ENCODE results near the gene CLEC16A. TPM values are rescaled to one million over a fixed set of nuclear protein-coding genes. Genes with fewer than 3 reads are reported as not detected.

Gene CLEC16A
- total RNA-seq, 2 donors from 2014 or later, result 46.6 to 47.6 TPM

DNA sequence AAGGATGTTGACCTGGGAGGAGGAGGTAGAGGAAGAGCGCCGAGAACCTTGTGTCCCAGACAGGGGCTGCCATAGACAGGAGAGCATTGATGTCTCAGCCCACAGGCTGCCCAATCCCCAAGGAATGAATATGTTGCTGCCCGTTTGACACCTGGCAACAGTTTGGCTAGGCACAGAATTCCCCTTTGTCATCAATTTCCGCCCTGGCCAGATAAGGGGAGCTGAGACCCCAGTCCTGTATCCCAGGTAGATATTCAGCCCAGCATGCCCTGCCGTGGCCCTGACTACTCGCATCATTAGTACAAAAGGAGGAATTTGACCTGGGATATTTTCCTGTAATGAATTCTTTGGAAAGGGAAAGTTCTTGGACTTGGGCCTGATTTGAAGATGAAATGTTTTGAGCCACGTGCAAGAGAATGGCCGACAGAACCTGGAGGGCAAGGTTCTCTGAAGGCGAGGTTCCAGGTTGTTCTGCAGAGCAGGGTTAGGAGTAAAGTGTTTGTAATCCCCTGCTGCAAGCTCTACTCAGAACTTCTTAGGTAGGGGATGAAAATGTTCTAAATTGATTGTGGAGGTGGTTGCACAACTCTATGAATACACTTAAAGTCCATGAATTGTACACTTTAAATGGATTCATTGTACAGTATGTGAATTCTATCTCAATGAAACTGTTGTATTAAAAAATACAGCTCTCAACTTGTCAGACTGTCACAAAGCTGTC is 202.8 kb downstream of the CLEC16A start:
- Histone ChIP-seq H3K4me3 (no peak overlapping the region), H3K27me3 (replicated peaks; ENCODE audit: insufficient read depth) (no peaks in the 10 kb centered on the region), H3K9me3 (no peaks in the 10 kb centered on the region), H3K27ac (no peak overlapping the region), H3K4me1 (ENCODE audit: control insufficient read depth in 1 of 2, low read depth in 2 of 2) (peaks cover 0 to 8% of the 10 kb centered on the region in 2 donors), H3K36me3 (no peaks in the 10 kb centered on the region)
- ATAC-seq (ENCODE audit: insufficient number of reproducible peaks, low FRiP score, low read depth), result no peak
- TF ChIP-seq, protein P1, sequence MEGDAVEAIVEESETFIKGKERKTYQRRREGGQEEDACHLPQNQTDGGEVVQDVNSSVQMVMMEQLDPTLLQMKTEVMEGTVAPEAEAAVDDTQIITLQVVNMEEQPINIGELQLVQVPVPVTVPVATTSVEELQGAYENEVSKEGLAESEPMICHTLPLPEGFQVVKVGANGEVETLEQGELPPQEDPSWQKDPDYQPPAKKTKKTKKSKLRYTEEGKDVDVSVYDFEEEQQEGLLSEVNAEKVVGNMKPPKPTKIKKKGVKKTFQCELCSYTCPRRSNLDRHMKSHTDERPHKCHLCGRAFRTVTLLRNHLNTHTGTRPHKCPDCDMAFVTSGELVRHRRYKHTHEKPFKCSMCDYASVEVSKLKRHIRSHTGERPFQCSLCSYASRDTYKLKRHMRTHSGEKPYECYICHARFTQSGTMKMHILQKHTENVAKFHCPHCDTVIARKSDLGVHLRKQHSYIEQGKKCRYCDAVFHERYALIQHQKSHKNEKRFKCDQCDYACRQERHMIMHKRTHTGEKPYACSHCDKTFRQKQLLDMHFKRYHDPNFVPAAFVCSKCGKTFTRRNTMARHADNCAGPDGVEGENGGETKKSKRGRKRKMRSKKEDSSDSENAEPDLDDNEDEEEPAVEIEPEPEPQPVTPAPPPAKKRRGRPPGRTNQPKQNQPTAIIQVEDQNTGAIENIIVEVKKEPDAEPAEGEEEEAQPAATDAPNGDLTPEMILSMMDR (IDR thresholded peaks at IDR 0.05), result no peak
- DNase-seq (ENCODE audit: low spot score), result no peak

GRCh38 chr16:11147754-11148444 is 203.5 kb downstream of the CLEC16A start:
- no peaks in the 10 kb centered on the region for H3K9me3 ChIP-seq
- TF ChIP-seq, protein P1 (IDR thresholded peaks at IDR 0.05), result no peak
- H3K4me3 ChIP-seq, result no peak overlapping the region
- DNase-seq (ENCODE audit: low spot score), result no peak
- ATAC-seq (ENCODE audit: insufficient number of reproducible peaks, low FRiP score, low read depth), result no peak
- H3K4me1 ChIP-seq (ENCODE audit: control insufficient read depth in 1 of 2, low read depth in 2 of 2), result peaks cover 0 to 8% of the 10 kb centered on the region in 2 donors
- H3K27ac ChIP-seq, result no peak overlapping the region
- H3K36me3 ChIP-seq, result no peaks in the 10 kb centered on the region
- H3K27me3 ChIP-seq (replicated peaks; ENCODE audit: insufficient read depth), result no peaks in the 10 kb centered on the region

DNA sequence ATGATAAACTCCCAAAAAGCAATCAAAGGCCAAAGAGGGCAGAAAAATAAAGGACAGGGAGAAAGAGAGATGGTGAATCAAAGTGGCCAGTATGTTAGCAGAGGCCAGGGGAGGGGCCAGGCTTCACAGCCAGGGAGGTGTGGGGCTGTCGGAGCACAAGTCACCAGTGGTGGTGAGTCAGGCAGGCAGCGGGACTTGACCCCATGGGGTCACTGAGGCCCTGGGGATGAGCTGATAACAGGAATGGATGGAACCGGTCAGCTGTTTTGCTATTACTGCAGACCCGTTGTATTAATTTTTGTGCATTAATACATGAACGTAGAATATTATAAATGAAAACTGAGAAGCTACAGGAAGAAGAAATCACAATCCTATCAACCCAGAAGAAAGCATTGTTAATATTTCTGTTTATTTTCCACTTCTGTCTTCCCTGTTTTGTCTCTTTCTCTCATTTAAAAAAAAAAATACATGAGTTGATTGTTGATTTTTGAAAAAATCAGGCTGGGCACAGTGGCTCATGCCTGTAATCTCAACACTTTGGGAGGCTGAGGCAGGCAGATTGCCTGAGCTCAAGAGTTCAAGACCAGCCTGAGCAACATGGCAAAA is 204.8 kb downstream of the CLEC16A start:
- H3K9me3 ChIP-seq, result no peaks in the 10 kb centered on the region
- ATAC-seq (ENCODE audit: insufficient number of reproducible peaks, low FRiP score, low read depth), result no peak
- DNase-seq (ENCODE audit: low spot score), result no peak
- no peaks in the 10 kb centered on the region for H3K27me3 ChIP-seq (replicated peaks; ENCODE audit: insufficient read depth)
- H3K4me1 ChIP-seq (ENCODE audit: control insufficient read depth in 1 of 2, low read depth in 2 of 2), result peaks cover 0 to 8% of the 10 kb centered on the region in 2 donors
- no peak overlapping the region for H3K27ac ChIP-seq
- H3K4me3 ChIP-seq, result no peak overlapping the region
- H3K36me3 ChIP-seq, result no peaks in the 10 kb centered on the region
- TF ChIP-seq, protein P1 (IDR thresholded peaks at IDR 0.05), result no peak

- no peak for DNase-seq (ENCODE audit: low spot score)
- H3K9me3 ChIP-seq, result no peaks in the 10 kb centered on the region
- H3K27ac ChIP-seq, result no peak overlapping the region
- ATAC-seq (ENCODE audit: insufficient number of reproducible peaks, low FRiP score, low read depth), result no peak
- TF ChIP-seq, protein P1 (IDR thresholded peaks at IDR 0.05), result no peak
- H3K4me3 ChIP-seq, result no peak overlapping the region
- no peaks in the 10 kb centered on the region for H3K36me3 ChIP-seq
- H3K27me3 ChIP-seq (replicated peaks; ENCODE audit: insufficient read depth), result no peaks in the 10 kb centered on the region
- H3K4me1 ChIP-seq (ENCODE audit: control insufficient read depth in 1 of 2, low read depth in 2 of 2), result peaks cover 0 to 8% of the 10 kb centered on the region in 2 donors
Observed at GRCh38 chr16:11150190-11150589, 205.8 kb downstream of the CLEC16A start.
